ENCODE data around the gene PPAN. TPM values are rescaled to one million over a fixed set of nuclear protein-coding genes. Genes with fewer than 3 reads are reported as not detected.
A peak's percentile ranks its signal among the peaks of the same experiment; 100 is the strongest.

PPAN gene
- total RNA-seq, 1 donor from 2014 or later, result 53.2 TPM

DNA sequence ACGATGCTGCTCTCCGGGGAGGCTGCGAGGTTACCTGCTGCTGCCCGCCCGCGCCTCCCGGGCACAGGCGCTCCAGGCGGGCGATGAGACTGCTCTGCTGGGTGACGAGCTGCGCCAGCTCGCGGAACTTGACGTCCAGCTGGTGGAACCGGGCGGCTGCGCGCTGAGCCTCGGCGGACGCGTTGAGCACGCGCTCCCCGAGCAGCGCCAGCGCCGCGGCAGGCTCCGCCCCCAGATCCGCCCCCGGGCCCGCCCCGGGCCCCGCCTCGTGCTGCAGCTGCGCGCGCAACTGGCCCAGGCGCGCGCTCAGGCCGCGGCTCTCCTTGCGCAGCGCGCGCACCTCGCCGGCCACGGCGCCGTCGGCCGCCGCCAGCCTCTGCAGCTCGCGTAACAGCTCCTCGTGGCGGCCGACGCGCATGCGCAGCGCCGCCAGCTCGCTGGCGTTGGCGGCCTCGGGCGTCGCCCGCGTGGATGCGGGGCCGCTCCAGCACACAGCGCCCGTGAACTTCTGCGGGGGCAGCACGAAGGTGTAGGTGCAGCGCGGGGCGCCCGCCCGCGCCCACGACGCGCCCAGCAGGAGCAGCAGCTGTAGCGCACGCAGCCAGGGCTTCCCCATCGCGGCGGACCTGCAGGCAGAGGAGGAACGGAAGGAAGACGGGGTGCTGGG lies 10.1 kb upstream of the PPAN start:
- TF ChIP-seq, protein P1, sequence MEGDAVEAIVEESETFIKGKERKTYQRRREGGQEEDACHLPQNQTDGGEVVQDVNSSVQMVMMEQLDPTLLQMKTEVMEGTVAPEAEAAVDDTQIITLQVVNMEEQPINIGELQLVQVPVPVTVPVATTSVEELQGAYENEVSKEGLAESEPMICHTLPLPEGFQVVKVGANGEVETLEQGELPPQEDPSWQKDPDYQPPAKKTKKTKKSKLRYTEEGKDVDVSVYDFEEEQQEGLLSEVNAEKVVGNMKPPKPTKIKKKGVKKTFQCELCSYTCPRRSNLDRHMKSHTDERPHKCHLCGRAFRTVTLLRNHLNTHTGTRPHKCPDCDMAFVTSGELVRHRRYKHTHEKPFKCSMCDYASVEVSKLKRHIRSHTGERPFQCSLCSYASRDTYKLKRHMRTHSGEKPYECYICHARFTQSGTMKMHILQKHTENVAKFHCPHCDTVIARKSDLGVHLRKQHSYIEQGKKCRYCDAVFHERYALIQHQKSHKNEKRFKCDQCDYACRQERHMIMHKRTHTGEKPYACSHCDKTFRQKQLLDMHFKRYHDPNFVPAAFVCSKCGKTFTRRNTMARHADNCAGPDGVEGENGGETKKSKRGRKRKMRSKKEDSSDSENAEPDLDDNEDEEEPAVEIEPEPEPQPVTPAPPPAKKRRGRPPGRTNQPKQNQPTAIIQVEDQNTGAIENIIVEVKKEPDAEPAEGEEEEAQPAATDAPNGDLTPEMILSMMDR (IDR thresholded peaks at IDR 0.05; ENCODE audit: unreplicated experiment), result no peak
- peaks cover 4% of the 10 kb centered on the region for H3K4me1 Mint-ChIP-seq
- no peak overlapping the region for H3K4me3 Mint-ChIP-seq
- peak; percentile 85 to 92 for DNase-seq (ENCODE audit: low spot score in 2 of 2, unreplicated experiment in 2 of 2)
- peaks cover 12% of the 10 kb centered on the region for H3K36me3 Mint-ChIP-seq
- H3K27ac Mint-ChIP-seq, result no peak overlapping the region
- peaks cover 5% of the 10 kb centered on the region for H3K9me3 Mint-ChIP-seq
- peaks cover 22% of the 10 kb centered on the region for H3K27me3 Mint-ChIP-seq (ENCODE audit: low read depth)

DNA sequence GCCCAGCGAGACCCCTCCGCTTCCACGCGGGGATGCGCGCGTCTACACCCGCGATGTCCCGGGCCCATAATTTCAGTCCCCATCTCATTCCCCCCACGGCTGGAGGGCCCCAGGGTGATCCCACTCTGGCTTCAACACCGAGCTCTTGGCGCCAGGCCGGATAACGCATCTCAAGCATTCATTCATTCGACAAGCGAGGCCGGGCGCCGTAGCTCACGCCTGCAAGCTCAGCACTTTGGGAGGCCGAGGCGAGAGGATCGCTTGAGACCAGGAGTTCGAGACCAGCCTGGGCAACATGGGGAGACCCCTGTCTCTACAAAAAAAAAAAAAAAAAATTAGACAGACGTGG lies 9.6 kb upstream of the PPAN start:
- H3K4me1 Mint-ChIP-seq, result peaks cover 4% of the 10 kb centered on the region
- DNase-seq (ENCODE audit: low spot score in 2 of 2, unreplicated experiment in 2 of 2), result no peak
- H3K36me3 Mint-ChIP-seq, result peaks cover 10% of the 10 kb centered on the region
- H3K27ac Mint-ChIP-seq, result no peak overlapping the region
- H3K27me3 Mint-ChIP-seq (ENCODE audit: low read depth), result peaks cover 22% of the 10 kb centered on the region
- TF ChIP-seq, protein P1 (IDR thresholded peaks at IDR 0.05; ENCODE audit: unreplicated experiment), result no peak
- no peak overlapping the region for H3K4me3 Mint-ChIP-seq
- peaks cover 5% of the 10 kb centered on the region for H3K9me3 Mint-ChIP-seq

DNA sequence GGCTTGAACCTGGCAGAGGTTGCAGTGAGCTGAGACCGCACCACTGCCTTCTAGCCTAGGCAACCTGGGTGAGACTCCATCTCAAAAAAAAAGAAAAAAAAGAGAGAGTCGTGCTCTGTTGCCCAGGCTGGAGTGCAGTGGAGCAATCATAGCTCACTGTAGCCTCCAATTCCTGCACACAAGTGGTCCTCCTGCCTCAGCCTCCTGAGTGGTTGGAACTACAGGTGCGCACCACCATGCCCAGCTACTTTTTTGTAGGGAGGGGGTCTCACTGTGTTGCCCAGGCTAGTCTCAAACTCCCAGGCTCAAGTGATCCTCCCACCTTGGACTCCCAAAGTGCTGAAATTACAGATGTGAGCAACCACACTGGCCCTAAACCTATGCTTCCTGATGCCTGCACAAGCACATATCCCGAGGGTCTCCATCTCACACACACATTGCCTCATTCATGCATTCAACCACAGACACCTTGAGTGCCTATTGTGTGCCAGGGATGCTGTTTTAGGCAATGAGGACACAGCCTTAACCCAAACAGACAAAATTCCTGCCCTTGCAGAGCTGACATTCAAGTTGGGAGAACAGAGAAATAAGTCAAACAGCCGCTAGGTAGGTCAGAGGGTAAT lies 5.9 kb upstream of the PPAN start:
- no peak for DNase-seq (ENCODE audit: low spot score in 2 of 2, unreplicated experiment in 2 of 2)
- TF ChIP-seq, protein P1 (IDR thresholded peaks at IDR 0.05; ENCODE audit: unreplicated experiment), result no peak

DNA sequence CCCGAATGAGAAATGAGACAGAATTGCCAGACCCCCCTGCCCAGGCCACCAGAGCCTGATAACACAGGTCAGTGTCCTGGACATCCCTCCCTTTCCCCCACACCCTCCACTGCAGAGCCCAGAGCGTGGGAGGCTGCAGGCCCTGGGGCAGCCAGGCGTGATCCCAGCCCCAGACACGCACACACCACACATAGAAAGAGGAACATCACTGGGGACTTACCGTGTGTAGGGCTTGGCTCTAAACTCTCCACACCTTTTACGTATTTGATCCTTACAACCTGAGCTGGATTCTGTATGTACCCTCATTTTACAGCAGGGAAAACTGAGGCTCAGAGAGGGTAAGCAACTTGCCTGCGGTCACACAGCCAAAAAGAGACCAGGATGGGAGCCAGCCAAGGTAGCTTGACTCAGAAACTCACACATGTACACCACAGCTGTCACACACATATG lies 3.4 kb upstream of the PPAN start:
- Mint-ChIP-seq H3K27ac (no peak overlapping the region), H3K27me3 (ENCODE audit: low read depth) (peaks cover 11% of the 10 kb centered on the region), H3K36me3 (peaks cover 4% of the 10 kb centered on the region), H3K4me1 (peaks cover 20% of the 10 kb centered on the region), H3K9me3 (no peaks in the 10 kb centered on the region), H3K4me3 (no peak overlapping the region)
- TF ChIP-seq, protein P1 (IDR thresholded peaks at IDR 0.05; ENCODE audit: unreplicated experiment), result no peak
- DNase-seq (ENCODE audit: low spot score in 2 of 2, unreplicated experiment in 2 of 2), result no peak

More for the DNA sequence above, 5.9 kb upstream of the PPAN start:
- Mint-ChIP-seq H3K4me1 (peaks cover 8% of the 10 kb centered on the region), H3K4me3 (no peak overlapping the region), H3K9me3 (no peaks in the 10 kb centered on the region), H3K27me3 (ENCODE audit: low read depth) (peaks cover 15% of the 10 kb centered on the region), H3K27ac (no peak overlapping the region), H3K36me3 (no peaks in the 10 kb centered on the region)

DNA sequence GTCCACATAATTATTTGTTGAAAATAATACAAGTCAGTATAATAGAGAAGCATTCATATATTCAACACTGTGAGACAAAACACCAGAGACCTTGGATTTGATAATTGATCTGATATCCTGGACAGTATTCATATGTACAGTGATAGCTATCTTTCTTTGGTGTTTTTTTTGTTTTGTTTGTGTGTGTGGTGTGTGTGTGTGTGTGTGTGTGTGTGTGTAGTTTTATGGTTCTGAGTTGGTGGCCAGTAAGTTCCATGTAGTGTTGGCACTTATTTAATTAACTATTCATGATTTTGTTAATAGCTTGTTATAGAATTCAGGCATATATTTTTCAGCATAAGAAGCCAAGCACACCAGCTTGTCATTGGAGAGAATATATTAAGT lies 2.0 kb upstream of the PPAN start:
- Mint-ChIP-seq H3K9me3 (no peaks in the 10 kb centered on the region), H3K36me3 (peaks cover 4% of the 10 kb centered on the region), H3K4me3 (no peak overlapping the region), H3K27me3 (ENCODE audit: low read depth) (peaks cover 7% of the 10 kb centered on the region), H3K4me1 (peaks cover 15% of the 10 kb centered on the region), H3K27ac (peak overlapping the region; percentile 73)
- TF ChIP-seq, protein P1 (IDR thresholded peaks at IDR 0.05; ENCODE audit: unreplicated experiment), result no peak
- DNase-seq (ENCODE audit: low spot score in 2 of 2, unreplicated experiment in 2 of 2), result no peak
